ENCODE data around the gene SAMD13. TPM values are rescaled to one million over a fixed set of nuclear protein-coding genes. Genes with fewer than 3 reads are reported as not detected.
"Not testable (repeated sequence)": the region's sequence is repeated elsewhere in the genome, so short reads cannot be mapped to it uniquely, and the experiment has no call there.

Gene SAMD13
- total and polyA plus RNA-seq, 2 of the 4 experiments (the other 2 are of a cell fraction): 0.27 to 0.36 TPM

- Histone ChIP-seq H2AK9ac (replicated peaks; ENCODE audit: low read depth, low read length, poor library complexity) (no peak overlapping the region), H3K23ac (ENCODE audit: low read depth, low read length) (no peak overlapping the region), H3K9me1 (ENCODE audit: insufficient read depth, low read length) (no peaks in the 10 kb centered on the region), H3K79me1 (ENCODE audit: low read depth in 1 of 2, low read length in 2 of 2) (no peaks in the 10 kb centered on the region), H3K4ac (ENCODE audit: low read depth, low read length) (no peak overlapping the region), H2BK20ac (ENCODE audit: low read depth, low read length) (no peak overlapping the region), H3K36me3 (ENCODE audit: control insufficient read depth, insufficient read depth, low read length) (no peaks in the 10 kb centered on the region), H3K14ac (replicated peaks; ENCODE audit: low read depth, low read length) (no peak overlapping the region), H2AFZ (replicated peaks; ENCODE audit: low read length, poor library complexity) (no peak overlapping the region), H4K5ac (ENCODE audit: low read depth, low read length) (no peak overlapping the region), H2BK15ac (ENCODE audit: low read depth, low read length) (no peak overlapping the region), H3K18ac (ENCODE audit: low read depth, low read length) (no peak overlapping the region), H2BK120ac (ENCODE audit: low read depth, low read length) (no peak overlapping the region), H4K20me1 (ENCODE audit: insufficient read depth, low read length) (no peaks in the 10 kb centered on the region), H3K27me3 (ENCODE audit: control insufficient read depth, insufficient read depth, low read length) (no peaks in the 10 kb centered on the region), H2BK5ac (ENCODE audit: low read depth, low read length, poor library complexity, severe bottlenecking) (peak overlapping the region; percentile 76), H3K4me1 (ENCODE audit: control insufficient read depth, insufficient read depth, low read length) (peaks cover 3% of the 10 kb centered on the region; the same call in 1 of the 2 replicates), H3K4me3 (ENCODE audit: insufficient read depth, low read depth, low read length) (no peak overlapping the region), H3K9ac (ENCODE audit: low read depth, low read length) (no peak overlapping the region), H3K4me2 (ENCODE audit: low read depth, low read length) (no peak overlapping the region), H4K8ac (ENCODE audit: low read depth in 2 of 2, low read length in 2 of 2) (no peak overlapping the region; a peak in 1 of 4 replicates), H3K27ac (ENCODE audit: insufficient read depth, low read length) (no peak overlapping the region), H4K91ac (ENCODE audit: insufficient read depth, low read depth, low read length) (no peak overlapping the region), H3K56ac (ENCODE audit: extremely low read depth, insufficient read depth, low read length) (no peak overlapping the region), H2AK5ac (ENCODE audit: low read depth, low read length) (no peak overlapping the region), H3K9me3 (ENCODE audit: control insufficient read depth, insufficient read depth, low read length) (peaks cover 11% of the 10 kb centered on the region; the same call in 1 of the 2 replicates)
- ChIA-PET CTCF (interaction anchor here (0.7 kb wide), 1 partner anchor 783 kb away, joined by 3 read pairs; no protein-coding TSS in a partner anchor), POLR2A (ENCODE audit: unreplicated experiment) (no interaction called here)
- peak; percentile 94 for DNase-seq
- dilution Hi-C loops (cut with HindIII; ENCODE audit: low sequenced_read_pairs, unreplicated experiment): no loop called here
- in situ Hi-C loops (cut with MboI; ENCODE audit: low sequenced_read_pairs): no loop called here
- no CpG with 5 or more reads among the region's 1 CpG for WGBS, 2 experiments (ENCODE audit: extremely low coverage in 2 of 2, insufficient read length in 1 of 2)
- TF ChIP-seq ELK1 (IDR thresholded peaks at IDR 0.05; ENCODE audit: borderline replicate concordance, low read depth, low read length): no peak
- TF ChIP-seq FOS (IDR thresholded peaks at IDR 0.05; ENCODE audit: low read depth, low read length): peak; percentile 64; the same call in 1 of the 2 replicates
- peak; percentile 75 for ATAC-seq (ENCODE audit: low read depth)
- intact Hi-C loops (cut with micrococcal nuclease): loop anchor here (10.0 kb wide), 1 partner anchor 71 kb away; no protein-coding TSS in a partner anchor
- no TSS peak for BruUV-seq (replicated peaks)
Measured at GRCh38 chr1:84286071-84286470, 15.4 kb upstream of the SAMD13 start.

- POLR2A ChIA-PET (ENCODE audit: unreplicated experiment): interaction anchor here (0.6 kb wide), 1 partner anchor 10 kb away, joined by 4 read pairs; no protein-coding TSS in a partner anchor
- H3K4me2 ChIP-seq (ENCODE audit: low read depth, low read length); in situ Hi-C loops (cut with MboI; ENCODE audit: low sequenced_read_pairs); H4K5ac ChIP-seq (ENCODE audit: low read depth, low read length); H3K18ac ChIP-seq (ENCODE audit: low read depth, low read length); ATAC-seq (ENCODE audit: low read depth); H3K9me1 ChIP-seq (ENCODE audit: insufficient read depth, low read length); H2AFZ ChIP-seq (replicated peaks; ENCODE audit: low read length, poor library complexity); H3K14ac ChIP-seq (replicated peaks; ENCODE audit: low read depth, low read length); H3K56ac ChIP-seq (ENCODE audit: extremely low read depth, insufficient read depth, low read length); H2BK5ac ChIP-seq (ENCODE audit: low read depth, low read length, poor library complexity, severe bottlenecking); BruUV-seq (replicated peaks); CTCF ChIA-PET; H4K91ac ChIP-seq (ENCODE audit: insufficient read depth, low read depth, low read length); H4K8ac ChIP-seq (ENCODE audit: low read depth in 2 of 2, low read length in 2 of 2); H3K9ac ChIP-seq (ENCODE audit: low read depth, low read length); H4K20me1 ChIP-seq (ENCODE audit: insufficient read depth, low read length); H3K4me3 ChIP-seq (ENCODE audit: insufficient read depth, low read depth, low read length); H3K23ac ChIP-seq (ENCODE audit: low read depth, low read length); H3K4ac ChIP-seq (ENCODE audit: low read depth, low read length); H3K27me3 ChIP-seq (ENCODE audit: control insufficient read depth, insufficient read depth, low read length); H3K36me3 ChIP-seq (ENCODE audit: control insufficient read depth, insufficient read depth, low read length); H2AK9ac ChIP-seq (replicated peaks; ENCODE audit: low read depth, low read length, poor library complexity); H2BK20ac ChIP-seq (ENCODE audit: low read depth, low read length); H3K4me1 ChIP-seq (ENCODE audit: control insufficient read depth, insufficient read depth, low read length); H3K27ac ChIP-seq (ENCODE audit: insufficient read depth, low read length); H2AK5ac ChIP-seq (ENCODE audit: low read depth, low read length); H3K79me1 ChIP-seq (ENCODE audit: low read depth in 1 of 2, low read length in 2 of 2); H2BK120ac ChIP-seq (ENCODE audit: low read depth, low read length); dilution Hi-C loops (cut with HindIII; ENCODE audit: low sequenced_read_pairs, unreplicated experiment); DNase-seq; H2BK15ac ChIP-seq (ENCODE audit: low read depth, low read length): not testable (repeated sequence)
- peaks cover 11% of the 10 kb centered on the region; the same call in 1 of the 2 replicates for H3K9me3 ChIP-seq (ENCODE audit: control insufficient read depth, insufficient read depth, low read length)
- intact Hi-C loops (cut with micrococcal nuclease): loop anchor here (10.0 kb wide), 1 partner anchor 73 kb away; no protein-coding TSS in a partner anchor
- 100% methylated on average over 1 of the region's 3 CpGs; no CpG with 5 or more reads in 1 of the 2 experiments for WGBS, 2 experiments (ENCODE audit: extremely low coverage in 2 of 2, insufficient read length in 1 of 2)
Measured at GRCh38 chr1:84287389-84287788, 14.1 kb upstream of the SAMD13 start.
